HL-60 (cell line): ENCODE data around the gene RBMS2.

Experiments used
- DNase-seq, 2 experiments: peaks; one replicate each; pipeline ENCODE4 v3.0.0-alpha.2; 2010 to 2020; ENCODE audit warnings: low read depth in 1 of 2, low spot score in 1 of 2
- H3K27ac ChIP-seq: fragments of 250-450 bp; sonication (Bioruptor Pico); replicated peaks from 2 replicates; pipeline ENCODE4 v1.5.1; 2020; ENCODE audit warnings: mild to moderate bottlenecking, moderate library complexity
- H3K27me3 ChIP-seq: fragments of 250-450 bp; sonication (Bioruptor Pico); 2 replicates; pipeline ENCODE4 v1.5.1; 2021; ENCODE audit warnings: mild to moderate bottlenecking, moderate library complexity; ENCODE audit not compliant: insufficient read depth, poor library complexity, severe bottlenecking
- H3K4me3 ChIP-seq: replicated peaks from 2 replicates; pipeline ENCODE4 v1.5.1; 2011; ENCODE audit warnings: mild to moderate bottlenecking, control low read depth, low read length; ENCODE audit not compliant: insufficient read depth
- GABPA ChIP-seq: IDR thresholded peaks from 2 replicates; pipeline ENCODE4 v1.6.1; 2012; ENCODE audit warnings: low read depth
- POLR2AphosphoS5 ChIP-seq: IDR thresholded peaks from 2 replicates; pipeline ENCODE4 v1.6.1; 2012; ENCODE audit warnings: low read depth
- SPI1 ChIP-seq: IDR thresholded peaks from 2 replicates; pipeline ENCODE4 v1.6.1; 2012; ENCODE audit warnings: low read depth, mild to moderate bottlenecking, borderline replicate concordance
- TF ChIP-seq, protein P1 (sequence below): IDR thresholded peaks from one replicate; pipeline ENCODE4 v1.5.1; 2011; ENCODE audit warnings: low read length, control low read depth, inconsistent platforms; ENCODE audit not compliant: insufficient read depth
- TF ChIP-seq, protein P2 (sequence below): IDR thresholded peaks from 2 replicates; pipeline ENCODE4 v1.6.1; 2012; ENCODE audit warnings: low read depth; ENCODE audit not compliant: insufficient replicate concordance

Gene RBMS2

DNA sequence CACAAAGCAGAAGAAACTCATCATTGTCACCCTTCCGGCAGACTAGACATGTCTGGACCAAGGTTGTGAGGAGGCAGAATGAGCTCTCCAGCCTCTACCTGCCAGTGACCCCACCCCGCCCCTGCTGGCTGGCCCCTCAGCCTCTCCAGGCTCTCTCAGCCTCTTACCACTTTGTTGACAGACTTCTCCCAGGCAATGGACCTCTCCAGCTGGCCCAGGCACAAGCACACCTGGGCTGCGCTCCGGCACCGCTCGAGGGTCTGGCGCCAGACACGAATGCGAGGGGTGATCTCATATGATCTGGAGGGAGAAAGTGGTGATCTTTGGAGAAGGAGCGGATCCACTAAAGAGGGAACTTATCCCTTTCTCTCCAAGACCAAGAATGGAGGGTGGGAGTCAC, 78.2 kb downstream of the RBMS2 start:
- TF ChIP-seq, protein P1, sequence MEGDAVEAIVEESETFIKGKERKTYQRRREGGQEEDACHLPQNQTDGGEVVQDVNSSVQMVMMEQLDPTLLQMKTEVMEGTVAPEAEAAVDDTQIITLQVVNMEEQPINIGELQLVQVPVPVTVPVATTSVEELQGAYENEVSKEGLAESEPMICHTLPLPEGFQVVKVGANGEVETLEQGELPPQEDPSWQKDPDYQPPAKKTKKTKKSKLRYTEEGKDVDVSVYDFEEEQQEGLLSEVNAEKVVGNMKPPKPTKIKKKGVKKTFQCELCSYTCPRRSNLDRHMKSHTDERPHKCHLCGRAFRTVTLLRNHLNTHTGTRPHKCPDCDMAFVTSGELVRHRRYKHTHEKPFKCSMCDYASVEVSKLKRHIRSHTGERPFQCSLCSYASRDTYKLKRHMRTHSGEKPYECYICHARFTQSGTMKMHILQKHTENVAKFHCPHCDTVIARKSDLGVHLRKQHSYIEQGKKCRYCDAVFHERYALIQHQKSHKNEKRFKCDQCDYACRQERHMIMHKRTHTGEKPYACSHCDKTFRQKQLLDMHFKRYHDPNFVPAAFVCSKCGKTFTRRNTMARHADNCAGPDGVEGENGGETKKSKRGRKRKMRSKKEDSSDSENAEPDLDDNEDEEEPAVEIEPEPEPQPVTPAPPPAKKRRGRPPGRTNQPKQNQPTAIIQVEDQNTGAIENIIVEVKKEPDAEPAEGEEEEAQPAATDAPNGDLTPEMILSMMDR, result no peak
- TF ChIP-seq, protein P2, sequence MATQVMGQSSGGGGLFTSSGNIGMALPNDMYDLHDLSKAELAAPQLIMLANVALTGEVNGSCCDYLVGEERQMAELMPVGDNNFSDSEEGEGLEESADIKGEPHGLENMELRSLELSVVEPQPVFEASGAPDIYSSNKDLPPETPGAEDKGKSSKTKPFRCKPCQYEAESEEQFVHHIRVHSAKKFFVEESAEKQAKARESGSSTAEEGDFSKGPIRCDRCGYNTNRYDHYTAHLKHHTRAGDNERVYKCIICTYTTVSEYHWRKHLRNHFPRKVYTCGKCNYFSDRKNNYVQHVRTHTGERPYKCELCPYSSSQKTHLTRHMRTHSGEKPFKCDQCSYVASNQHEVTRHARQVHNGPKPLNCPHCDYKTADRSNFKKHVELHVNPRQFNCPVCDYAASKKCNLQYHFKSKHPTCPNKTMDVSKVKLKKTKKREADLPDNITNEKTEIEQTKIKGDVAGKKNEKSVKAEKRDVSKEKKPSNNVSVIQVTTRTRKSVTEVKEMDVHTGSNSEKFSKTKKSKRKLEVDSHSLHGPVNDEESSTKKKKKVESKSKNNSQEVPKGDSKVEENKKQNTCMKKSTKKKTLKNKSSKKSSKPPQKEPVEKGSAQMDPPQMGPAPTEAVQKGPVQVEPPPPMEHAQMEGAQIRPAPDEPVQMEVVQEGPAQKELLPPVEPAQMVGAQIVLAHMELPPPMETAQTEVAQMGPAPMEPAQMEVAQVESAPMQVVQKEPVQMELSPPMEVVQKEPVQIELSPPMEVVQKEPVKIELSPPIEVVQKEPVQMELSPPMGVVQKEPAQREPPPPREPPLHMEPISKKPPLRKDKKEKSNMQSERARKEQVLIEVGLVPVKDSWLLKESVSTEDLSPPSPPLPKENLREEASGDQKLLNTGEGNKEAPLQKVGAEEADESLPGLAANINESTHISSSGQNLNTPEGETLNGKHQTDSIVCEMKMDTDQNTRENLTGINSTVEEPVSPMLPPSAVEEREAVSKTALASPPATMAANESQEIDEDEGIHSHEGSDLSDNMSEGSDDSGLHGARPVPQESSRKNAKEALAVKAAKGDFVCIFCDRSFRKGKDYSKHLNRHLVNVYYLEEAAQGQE, result no peak
- TF ChIP-seq POLR2AphosphoS5 (no peak), GABPA (no peak), SPI1 (no peak)
- DNase-seq, result no peak
- Histone ChIP-seq H3K27ac (no peak overlapping the region), H3K4me3 (no peak overlapping the region), H3K27me3 (no peaks in the 10 kb centered on the region)

DNA sequence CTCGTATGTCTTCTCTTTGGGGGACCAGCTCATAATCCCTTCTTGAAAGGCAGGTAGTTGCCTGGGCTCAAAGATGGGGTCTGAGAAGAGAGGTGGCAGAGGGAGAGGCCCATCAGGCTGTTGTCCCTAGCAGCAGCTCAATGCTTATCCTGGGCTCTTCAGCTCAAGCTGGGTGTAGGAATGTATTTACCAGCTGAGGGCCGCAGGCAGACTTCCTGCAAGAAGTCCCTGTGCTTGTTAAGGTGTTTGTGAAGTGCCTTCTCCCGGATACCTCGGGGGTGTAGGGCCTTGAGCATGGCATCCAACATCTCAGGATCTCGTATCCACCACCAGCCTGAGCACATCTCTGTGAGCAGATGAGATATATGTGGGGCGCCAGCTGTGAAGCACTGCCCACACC, 79.1 kb downstream of the RBMS2 start:
- TF ChIP-seq POLR2AphosphoS5, result no peak
- TF ChIP-seq, protein P1, result no peak
- no peak for TF ChIP-seq SPI1
- no peak for TF ChIP-seq GABPA
- TF ChIP-seq, protein P2, result no peak
- H3K4me3 ChIP-seq, result no peak overlapping the region
- H3K27ac ChIP-seq, result no peak overlapping the region
- no peaks in the 10 kb centered on the region for H3K27me3 ChIP-seq
- DNase-seq, result no peak

DNA sequence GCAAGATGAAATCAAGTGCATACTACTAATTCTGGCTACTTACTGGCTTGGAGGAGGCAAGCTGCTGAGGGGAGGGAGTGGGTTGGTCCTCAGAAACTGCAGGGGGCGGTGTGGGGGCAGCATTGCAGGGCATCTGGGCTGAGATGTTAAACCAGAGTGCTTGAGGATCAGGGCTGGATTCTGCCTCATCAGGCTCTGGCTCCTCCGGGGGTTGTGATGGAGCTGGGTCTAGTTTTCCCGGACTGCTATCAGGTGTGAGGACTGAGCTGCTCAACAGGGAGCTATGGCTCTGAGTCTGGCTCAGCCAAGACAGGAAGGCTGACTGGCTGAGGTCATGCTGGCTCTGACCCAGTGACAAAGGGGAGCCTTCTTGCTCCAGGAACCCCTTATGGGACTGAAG, 79.9 kb downstream of the RBMS2 start:
- DNase-seq, result peak in 1 of 2 experiments; percentile 27
- no peak overlapping the region for H3K27ac ChIP-seq
- no peak overlapping the region for H3K4me3 ChIP-seq
- H3K27me3 ChIP-seq, result no peaks in the 10 kb centered on the region
- TF ChIP-seq, protein P1, result no peak
- no peak for TF ChIP-seq POLR2AphosphoS5
- TF ChIP-seq SPI1, result no peak
- TF ChIP-seq, protein P2, result no peak
- no peak for TF ChIP-seq GABPA
